ENCODE results near the gene BPI.

DNA sequence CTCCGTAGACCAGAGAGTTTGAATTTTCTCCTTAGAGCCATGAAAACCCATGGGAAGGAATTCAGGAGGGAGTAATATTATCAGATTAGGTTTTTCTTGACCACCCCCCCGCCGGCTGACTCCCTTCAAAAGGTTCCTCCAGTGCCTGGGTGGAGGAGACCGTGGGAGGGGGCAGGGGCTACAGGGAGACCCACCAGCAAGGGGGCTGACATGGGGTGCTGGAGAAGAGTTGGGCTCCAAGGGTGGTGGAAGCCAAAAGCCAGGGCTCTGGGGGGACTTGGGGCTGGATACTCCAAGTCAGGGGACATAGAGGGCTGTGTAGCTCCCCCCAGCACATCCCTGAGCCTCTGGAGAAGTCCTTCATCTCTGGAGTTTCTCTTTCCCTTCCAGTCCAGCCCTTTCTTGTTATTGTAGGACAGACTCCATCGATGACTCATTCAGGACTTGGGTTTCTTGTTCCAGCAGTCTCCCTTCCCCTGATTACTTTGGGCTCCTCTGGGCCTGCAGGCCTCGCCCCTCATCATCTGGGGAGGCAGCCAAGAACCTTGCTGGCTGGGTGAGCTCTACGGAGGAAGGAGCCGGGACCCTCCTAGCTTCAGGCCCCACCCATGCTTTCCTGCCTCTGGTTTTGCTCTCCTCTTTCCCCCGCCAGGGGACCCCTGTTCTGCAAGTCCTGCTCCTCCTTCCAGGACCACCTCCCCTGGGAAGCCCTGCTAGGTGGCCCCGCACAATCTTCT is 32.9 kb upstream of the BPI start:
- TF ChIP-seq POLR2A (IDR thresholded peaks at IDR 0.05) (no peak), CTCF (IDR thresholded peaks at IDR 0.05) (no peak)
